Thoracic aorta (tissue), 2 donors: ENCODE measurements around the gene HECW1. TPM values are rescaled to one million over a fixed set of nuclear protein-coding genes. Genes with fewer than 3 reads are reported as not detected.

ENCODE experiments used
- ATAC-seq: fragments of 150-250 bp; one replicate; pipeline ENCODE4 v1.8.0; 2017; ENCODE audit warnings: low read depth; ENCODE audit not compliant: insufficient number of reproducible peaks, low FRiP score
- DNase-seq: peaks from one replicate; pipeline ENCODE4 v3.0.0-alpha.2; 2020; ENCODE audit warnings: low spot score
- H3K27ac ChIP-seq, 2 donors: fragments of 200-600 bp; sonication (generic); 1 replicate in 1 of 2; 2 replicates in 1 of 2; pipeline ENCODE4 v1.5.1; 2016; ENCODE audit warnings: mild to moderate bottlenecking in 2 of 2, moderate library complexity in 2 of 2
- H3K27me3 ChIP-seq: fragments of 200-600 bp; sonication (generic); replicated peaks from 2 replicates; pipeline ENCODE4 v1.6.0; 2016; ENCODE audit warnings: mild to moderate bottlenecking; ENCODE audit not compliant: insufficient read depth
- H3K36me3 ChIP-seq: fragments of 200-600 bp; sonication (generic); one replicate; pipeline ENCODE4 v1.5.1; 2016
- H3K4me1 ChIP-seq, 2 donors: fragments of 200-600 bp; sonication (generic); 1 replicate in 1 of 2; 2 replicates in 1 of 2; pipeline versions ENCODE4 v1.5.1 to v1.6.0; 2016; ENCODE audit warnings: low read depth in 2 of 2, mild to moderate bottlenecking in 1 of 2; ENCODE audit not compliant: control insufficient read depth in 1 of 2
- H3K4me3 ChIP-seq: fragments of 200-600 bp; sonication (generic); 2 replicates; pipeline ENCODE4 v1.5.1; 2016; ENCODE audit warnings: mild to moderate bottlenecking
- H3K9me3 ChIP-seq: fragments of 200-600 bp; sonication (generic); 2 replicates; pipeline ENCODE4 v1.5.1; 2016
- CTCF ChIP-seq: fragments of 200-600 bp; sonication (generic); IDR thresholded peaks from one replicate; pipeline ENCODE4 v1.5.1; 2019; ENCODE audit warnings: antibody characterized with exemption
- total RNA-seq, 2 donors: library from RNA; depleted of rRNA; stranded (reverse); fragments of >200 nt; gene quantifications; one replicate each; pipeline versions ENCODE4 v1.1.0 to v1.2.3, GENCODE V29; 2016

The HECW1 gene
- total RNA-seq, 2 donors from 2014 or later = 0.28 to 2.3 TPM

- ATAC-seq = no peak
- no peaks in the 10 kb centered on the region for H3K9me3 ChIP-seq
- TF ChIP-seq CTCF = no peak
These were observed 199.2 kb downstream of the HECW1 start for GRCh38 chr7:43311694-43312093.

GRCh38 chr7:43313628-43314378 lies 201.4 kb downstream of the HECW1 start:
- TF ChIP-seq CTCF = no peak
- no peaks in the 10 kb centered on the region for H3K27me3 ChIP-seq
- no peak for DNase-seq
- H3K4me1 ChIP-seq = no peaks in the 10 kb centered on the region
- no peak for ATAC-seq
- no peaks in the 10 kb centered on the region for H3K9me3 ChIP-seq
- no peak overlapping the region for H3K27ac ChIP-seq
- H3K4me3 ChIP-seq = no peak overlapping the region
- H3K36me3 ChIP-seq = no peaks in the 10 kb centered on the region

More at GRCh38 chr7:43311694-43312093, 199.2 kb downstream of the HECW1 start:
- no peaks in the 10 kb centered on the region for H3K4me1 ChIP-seq
- no peak overlapping the region for H3K27ac ChIP-seq
- H3K27me3 ChIP-seq = no peaks in the 10 kb centered on the region
- DNase-seq = no peak
- H3K4me3 ChIP-seq = no peak overlapping the region
- no peaks in the 10 kb centered on the region for H3K36me3 ChIP-seq

- no peak overlapping the region for H3K27ac ChIP-seq
- no peak for TF ChIP-seq CTCF
- no peaks in the 10 kb centered on the region for H3K4me1 ChIP-seq
- no peaks in the 10 kb centered on the region for H3K9me3 ChIP-seq
- H3K27me3 ChIP-seq = no peaks in the 10 kb centered on the region
- no peak for ATAC-seq
- no peak for DNase-seq
- H3K36me3 ChIP-seq = no peaks in the 10 kb centered on the region
- no peak overlapping the region for H3K4me3 ChIP-seq
These were observed 202.1 kb downstream of the HECW1 start for GRCh38 chr7:43314379-43315158.

GRCh38 chr7:43317075-43317474 lies 204.6 kb downstream of the HECW1 start:
- no peaks in the 10 kb centered on the region for H3K27me3 ChIP-seq
- H3K4me1 ChIP-seq = no peaks in the 10 kb centered on the region
- no peak for DNase-seq
- no peak for TF ChIP-seq CTCF
- H3K9me3 ChIP-seq = no peaks in the 10 kb centered on the region
- H3K27ac ChIP-seq = no peak overlapping the region
- ATAC-seq = no peak
- no peak overlapping the region for H3K4me3 ChIP-seq
- H3K36me3 ChIP-seq = no peaks in the 10 kb centered on the region

GRCh38 chr7:43318188-43318770 lies 205.8 kb downstream of the HECW1 start:
- no peak for ATAC-seq
- no peaks in the 10 kb centered on the region for H3K9me3 ChIP-seq
- TF ChIP-seq CTCF = no peak

More at GRCh38 chr7:43318188-43318770, 205.8 kb downstream of the HECW1 start:
- Histone ChIP-seq H3K27me3 (no peaks in the 10 kb centered on the region), H3K4me3 (no peak overlapping the region), H3K27ac (no peak overlapping the region), H3K36me3 (no peaks in the 10 kb centered on the region), H3K4me1 (no peaks in the 10 kb centered on the region)
- DNase-seq = no peak
